H7 (cell line): ENCODE measurements around the gene IGSF21. TPM values are rescaled to one million over a fixed set of nuclear protein-coding genes. Genes with fewer than 3 reads are reported as not detected.
A peak's percentile ranks its signal among the peaks of the same experiment; 100 is the strongest.
"Not testable (repeated sequence)": the region's sequence is repeated elsewhere in the genome, so short reads cannot be mapped to it uniquely, and the experiment has no call there.

ENCODE experiments used
- DNase-seq: peaks from one replicate; pipeline ENCODE4 v3.0.0; 2012
- H3K27me3 ChIP-seq: 2 replicates; pipeline ENCODE4 v1.6.0; 2011; ENCODE audit warnings: mild to moderate bottlenecking, low read length; ENCODE audit not compliant: control insufficient read depth, insufficient read depth
- H3K36me3 ChIP-seq: replicated peaks from 2 replicates; pipeline ENCODE4 v1.5.1; 2011; ENCODE audit warnings: low read length; ENCODE audit not compliant: control insufficient read depth, insufficient read depth
- H3K4me3 ChIP-seq: 2 replicates; pipeline ENCODE4 v1.5.1; 2011; ENCODE audit warnings: low read depth, mild to moderate bottlenecking, control low read depth, low read length, moderate library complexity; ENCODE audit not compliant: insufficient read depth
- total RNA-seq: library from RNA; depleted of rRNA; stranded (reverse); fragments of >200 nt; shearing (Covaris generic); gene quantifications from 2 replicates; pipeline ENCODE4 v1.2.3, GENCODE V29; 2014

The IGSF21 gene
- total RNA-seq, 1 experiment from 2014 or later: 32.0 TPM

- no peak for DNase-seq
- no peaks in the 10 kb centered on the region for H3K36me3 ChIP-seq
- H3K27me3 ChIP-seq: no peaks in the 10 kb centered on the region
- H3K4me3 ChIP-seq: no peak overlapping the region
These were observed 302.1 kb downstream of the IGSF21 start for GRCh38 chr1:18409609-18410237.

- peak; percentile 74 for DNase-seq
- H3K27me3 ChIP-seq: no peaks in the 10 kb centered on the region
These were observed 302.8 kb downstream of the IGSF21 start for GRCh38 chr1:18410407-18410806.

GRCh38 chr1:18411321-18411720 is 303.7 kb downstream of the IGSF21 start:
- DNase-seq: no peak
- Histone ChIP-seq H3K36me3 (no peaks in the 10 kb centered on the region), H3K27me3 (no peaks in the 10 kb centered on the region), H3K4me3 (no peak overlapping the region)

More at GRCh38 chr1:18410407-18410806, 302.8 kb downstream of the IGSF21 start:
- Histone ChIP-seq H3K4me3 (peak overlapping the region; percentile 12; the same call in 1 of the 2 replicates), H3K36me3 (no peaks in the 10 kb centered on the region)

- no peak for DNase-seq
- no peak overlapping the region for H3K4me3 ChIP-seq
- H3K27me3 ChIP-seq: no peaks in the 10 kb centered on the region
- H3K36me3 ChIP-seq: no peaks in the 10 kb centered on the region
These were observed 304.4 kb downstream of the IGSF21 start for GRCh38 chr1:18411820-18412641.

- H3K4me3 ChIP-seq: no peak overlapping the region
- DNase-seq: no peak
- H3K36me3 ChIP-seq: no peaks in the 10 kb centered on the region
- H3K27me3 ChIP-seq: no peaks in the 10 kb centered on the region
These were observed 305.3 kb downstream of the IGSF21 start for GRCh38 chr1:18412882-18413353.

GRCh38 chr1:18413541-18414305 is 306.1 kb downstream of the IGSF21 start:
- H3K36me3 ChIP-seq: no peaks in the 10 kb centered on the region
- no peaks in the 10 kb centered on the region for H3K27me3 ChIP-seq
- no peak for DNase-seq
- H3K4me3 ChIP-seq: no peak overlapping the region

GRCh38 chr1:18414321-18414720 is 306.7 kb downstream of the IGSF21 start:
- no peak for DNase-seq
- H3K4me3 ChIP-seq: no peak overlapping the region
- H3K27me3 ChIP-seq: no peaks in the 10 kb centered on the region
- H3K36me3 ChIP-seq: no peaks in the 10 kb centered on the region

- no peak for DNase-seq
- no peak overlapping the region for H3K4me3 ChIP-seq
- no peaks in the 10 kb centered on the region for H3K36me3 ChIP-seq
- no peaks in the 10 kb centered on the region for H3K27me3 ChIP-seq
These were observed 307.4 kb downstream of the IGSF21 start for GRCh38 chr1:18414872-18415447.

GRCh38 chr1:18415448-18416027 is 307.9 kb downstream of the IGSF21 start:
- Histone ChIP-seq H3K4me3 (no peak overlapping the region), H3K36me3 (no peaks in the 10 kb centered on the region), H3K27me3 (no peaks in the 10 kb centered on the region)
- no peak for DNase-seq

- H3K4me3 ChIP-seq, H3K27me3 ChIP-seq, H3K36me3 ChIP-seq, DNase-seq: not testable (repeated sequence)
These were observed 308.5 kb downstream of the IGSF21 start for GRCh38 chr1:18416126-18416525.

- Histone ChIP-seq H3K36me3 (no peaks in the 10 kb centered on the region), H3K4me3 (no peak overlapping the region)
These were observed 310.0 kb downstream of the IGSF21 start for GRCh38 chr1:18417316-18418269.

GRCh38 chr1:18419113-18419844 is 311.7 kb downstream of the IGSF21 start:
- Histone ChIP-seq H3K4me3 (no peak overlapping the region), H3K36me3 (no peaks in the 10 kb centered on the region), H3K27me3 (no peaks in the 10 kb centered on the region)
- no peak for DNase-seq

More at GRCh38 chr1:18417316-18418269, 310.0 kb downstream of the IGSF21 start:
- DNase-seq: no peak
- H3K27me3 ChIP-seq: no peaks in the 10 kb centered on the region

GRCh38 chr1:18419845-18420184 is 312.2 kb downstream of the IGSF21 start:
- DNase-seq: no peak
- H3K4me3 ChIP-seq: no peak overlapping the region
- no peaks in the 10 kb centered on the region for H3K27me3 ChIP-seq
- H3K36me3 ChIP-seq: no peaks in the 10 kb centered on the region
